Measurements from ENCODE around the gene UGT1A10.

The UGT1A10 gene

GRCh38 chr2:233684640-233685039 is 48.4 kb downstream of the UGT1A10 start:
- H3K4me3 ChIP-seq (ENCODE audit: low read depth, low read length), result no peak overlapping the region
- no peak for TF ChIP-seq CTCF (IDR thresholded peaks at IDR 0.05; ENCODE audit: borderline replicate concordance, insufficient read depth, low read depth, low read length)

- no peak overlapping the region for H3K4me3 ChIP-seq (ENCODE audit: low read depth, low read length)
- TF ChIP-seq CTCF (IDR thresholded peaks at IDR 0.05; ENCODE audit: borderline replicate concordance, insufficient read depth, low read depth, low read length), result no peak
Observed at GRCh38 chr2:233686928-233687327, 50.7 kb downstream of the UGT1A10 start.

- no peak for TF ChIP-seq CTCF (IDR thresholded peaks at IDR 0.05; ENCODE audit: borderline replicate concordance, insufficient read depth, low read depth, low read length)
- H3K4me3 ChIP-seq (ENCODE audit: low read depth, low read length), result no peak overlapping the region
Observed at GRCh38 chr2:233688341-233688740, 52.1 kb downstream of the UGT1A10 start.

- no peak overlapping the region for H3K4me3 ChIP-seq (ENCODE audit: low read depth, low read length)
- no peak for TF ChIP-seq CTCF (IDR thresholded peaks at IDR 0.05; ENCODE audit: borderline replicate concordance, insufficient read depth, low read depth, low read length)
Observed at GRCh38 chr2:233689031-233689430, 52.8 kb downstream of the UGT1A10 start.

- TF ChIP-seq CTCF (IDR thresholded peaks at IDR 0.05; ENCODE audit: borderline replicate concordance, insufficient read depth, low read depth, low read length), result no peak
- no peak overlapping the region for H3K4me3 ChIP-seq (ENCODE audit: low read depth, low read length)
Observed at GRCh38 chr2:233689501-233689900, 53.3 kb downstream of the UGT1A10 start.

GRCh38 chr2:233690444-233690843 is 54.2 kb downstream of the UGT1A10 start:
- H3K4me3 ChIP-seq (ENCODE audit: low read depth, low read length), result no peak overlapping the region

More at GRCh38 chr2:233690444-233690843, 54.2 kb downstream of the UGT1A10 start:
- TF ChIP-seq CTCF (IDR thresholded peaks at IDR 0.05; ENCODE audit: borderline replicate concordance, insufficient read depth, low read depth, low read length), result no peak

Data from GM12875 (cell line).